GM12878 (cell line): Measurements from ENCODE around the gene CST1. TPM values are rescaled to one million over a fixed set of nuclear protein-coding genes. Genes with fewer than 3 reads are reported as not detected.

ENCODE experiments used
- ATAC-seq: fragments of 200-7000 bp; cut with Tn5 transposase; 3 replicates; pipeline ENCODE4 v1.9.1; 2020; ENCODE audit warnings: mild to moderate bottlenecking, moderate library complexity
- BruUV-seq: library from RNA; stranded (reverse); fragments of 400-500 nt; replicated peaks from 2 replicates; lab custom pipeline; 2021; lab: Mats Ljungman, UMichigan
- CTCF ChIA-PET: fragments of 300-600 bp; sonication (Branson Sonifier 250); formaldehyde crosslinking; extraction: SDS; loops from one replicate; lab custom pipeline; 2021; ENCODE audit warnings: inconsistent platforms; lab: Yijun Ruan, JAX
- POLR2A ChIA-PET: fragments of 350-600 bp; formaldehyde crosslinking; extraction: SDS; loops from one replicate; lab custom pipeline; 2021; ENCODE audit warnings: inconsistent platforms; lab: Charles Lee
- RAD21 ChIA-PET: fragments of 300-600 bp; sonication (Branson Sonifier 250); formaldehyde crosslinking; loops from one replicate; lab custom pipeline; 2023; ENCODE audit warnings: antibody characterized with exemption; ENCODE audit not compliant: unreplicated experiment; lab: Charles Lee
- SMC1A ChIA-PET: fragments of 300-600 bp; sonication (Branson Sonifier 250); formaldehyde crosslinking; loops from one replicate; lab custom pipeline; 2023; ENCODE audit not compliant: unreplicated experiment, uncharacterized antibody; lab: Charles Lee
- DNase-seq: peaks from one replicate; pipeline ENCODE4 v3.0.0-alpha.2; 2011; ENCODE audit warnings: low read depth, low spot score
- FAIRE-seq: peaks from 3 replicates; lab custom pipeline; 2011; peaks lifted over from hg19 to GRCh38; lab: Jason Lieb, UNC
- H2AFZ ChIP-seq: 2 replicates; pipeline ENCODE4 v1.6.0; 2011; ENCODE audit warnings: low read depth, low read length, control low read depth; ENCODE audit not compliant: control insufficient read depth
- H3K27ac ChIP-seq: 2 replicates; pipeline ENCODE4 v1.5.1; 2011; ENCODE audit warnings: control low read depth; ENCODE audit not compliant: control insufficient read depth, insufficient read depth
- H3K27me3 ChIP-seq, 2 experiments: replicated peaks in 1 of 2; 2 replicates each; pipeline versions ENCODE4 v1.6.0 to v1.6.1; 2011; ENCODE audit warnings: low read length in 1 of 2; ENCODE audit not compliant: control insufficient read depth in 2 of 2, insufficient read depth in 2 of 2
- H3K36me3 ChIP-seq, 2 experiments: 2 replicates each; pipeline ENCODE4 v1.5.1; 2011; ENCODE audit warnings: low read length in 1 of 2; ENCODE audit not compliant: control insufficient read depth in 2 of 2, insufficient read depth in 2 of 2
- H3K4me1 ChIP-seq: 2 replicates; pipeline ENCODE4 v1.6.1; 2011; ENCODE audit warnings: mild to moderate bottlenecking, low read length, moderate library complexity, mixed read lengths; ENCODE audit not compliant: control insufficient read depth, insufficient read depth
- H3K4me2 ChIP-seq: 2 replicates; pipeline ENCODE4 v1.6.0; 2011; ENCODE audit warnings: control low read depth; ENCODE audit not compliant: control insufficient read depth, insufficient read depth
- H3K4me3 ChIP-seq: fragments of 200-600 bp; sonication (generic); 2 replicates; pipeline ENCODE4 v1.5.1; 2016
- H3K79me2 ChIP-seq: 2 replicates; pipeline ENCODE4 v1.6.0; 2011; ENCODE audit warnings: low read length; ENCODE audit not compliant: control insufficient read depth, insufficient read depth
- H3K9ac ChIP-seq: 2 replicates; pipeline ENCODE4 v1.8.0; 2011; ENCODE audit warnings: low read length, control low read depth, mixed read lengths; ENCODE audit not compliant: control insufficient read depth, insufficient read depth
- H3K9me3 ChIP-seq: replicated peaks from 3 replicates; pipeline ENCODE4 v1.5.1; 2011; ENCODE audit warnings: mild to moderate bottlenecking, low read length; ENCODE audit not compliant: control insufficient read depth, insufficient read depth
- H4K20me1 ChIP-seq: 2 replicates; pipeline ENCODE4 v1.6.0; 2011; ENCODE audit not compliant: control insufficient read depth, insufficient read depth
- BACH1 ChIP-seq: fragments of 450-650 bp; IDR thresholded peaks from 2 replicates; pipeline ENCODE4 v1.6.1; 2017; ENCODE audit warnings: mild to moderate bottlenecking, borderline replicate concordance
- CBX3 ChIP-seq: fragments of 200-600 bp; sonication (generic); IDR thresholded peaks from 2 replicates; pipeline ENCODE4 v1.6.1; 2016; ENCODE audit warnings: low read depth, borderline replicate concordance
- E4F1 ChIP-seq: fragments of 450-650 bp; IDR thresholded peaks from 2 replicates; pipeline ENCODE4 v1.6.1; 2018; ENCODE audit warnings: borderline replicate concordance, mild to moderate bottlenecking; ENCODE audit not compliant: partially characterized antibody
- ESRRA ChIP-seq: IDR thresholded peaks from 2 replicates; pipeline ENCODE4 v1.6.1; 2012; ENCODE audit warnings: mild to moderate bottlenecking, low read length, improper control_type of control experiment
- IKZF2 ChIP-seq, 2 experiments: fragments of 450-650 bp; IDR thresholded peaks; 2 replicates each; pipeline ENCODE4 v1.6.1; 2017; ENCODE audit warnings: mild to moderate bottlenecking in 2 of 2, moderate library complexity in 2 of 2
- MEF2B ChIP-seq: fragments of 450-650 bp; IDR thresholded peaks from 2 replicates; pipeline ENCODE4 v1.6.1; 2018; ENCODE audit warnings: mild to moderate bottlenecking, moderate library complexity; ENCODE audit not compliant: partially characterized antibody, poor library complexity, severe bottlenecking
- MXI1 ChIP-seq: fragments of 150-350 bp; IDR thresholded peaks from 2 replicates; pipeline ENCODE4 v1.6.1; 2011; ENCODE audit warnings: low read depth, mild to moderate bottlenecking, inconsistent platforms, low read length, improper control_type of control experiment
- MYC ChIP-seq: IDR thresholded peaks from 2 replicates; pipeline ENCODE4 v1.6.1; 2011; ENCODE audit warnings: mild to moderate bottlenecking, low read length, moderate library complexity, inconsistent platforms; ENCODE audit not compliant: insufficient read depth, insufficient replicate concordance, insufficient read length, severe bottlenecking
- NFYB ChIP-seq: IDR thresholded peaks from 2 replicates; pipeline ENCODE4 v1.6.1; 2011; ENCODE audit warnings: low read depth, mild to moderate bottlenecking, low read length, improper control_type of control experiment, moderate library complexity; ENCODE audit not compliant: insufficient read depth
- NKRF ChIP-seq: fragments of 450-650 bp; conservative IDR thresholded peaks from 2 replicates; pipeline ENCODE4 v1.6.1; 2017; ENCODE audit warnings: mild to moderate bottlenecking, moderate library complexity
- NR2C2 ChIP-seq: IDR thresholded peaks from 2 replicates; pipeline ENCODE4 v1.6.1; 2011; ENCODE audit warnings: borderline replicate concordance, low read depth; ENCODE audit not compliant: control insufficient read depth, insufficient read length
- RAD51 ChIP-seq: fragments of 450-650 bp; IDR thresholded peaks from 2 replicates; pipeline ENCODE4 v1.6.1; 2016; ENCODE audit warnings: moderate library complexity, mild to moderate bottlenecking, inconsistent platforms
- SREBF2 ChIP-seq: IDR thresholded peaks from 2 replicates; pipeline ENCODE4 v1.6.1; 2012; ENCODE audit warnings: mild to moderate bottlenecking, low read length
- STAT3 ChIP-seq: IDR thresholded peaks from 2 replicates; pipeline ENCODE4 v1.6.1; 2011; ENCODE audit warnings: low read depth, low read length, improper control_type of control experiment
- ZBTB4 ChIP-seq: fragments of 450-650 bp; formaldehyde crosslinking; IDR thresholded peaks from 2 replicates; pipeline ENCODE4 v1.4.0; 2022; ENCODE audit warnings: mild to moderate bottlenecking, moderate library complexity
- ZNF207 ChIP-seq: fragments of 450-650 bp; IDR thresholded peaks from 2 replicates; pipeline ENCODE4 v1.6.1; 2014; ENCODE audit warnings: antibody characterized with exemption, mild to moderate bottlenecking, borderline replicate concordance
- ZSCAN29 ChIP-seq: fragments of 450-650 bp; IDR thresholded peaks from 2 replicates; pipeline ENCODE4 v1.6.1; 2017; ENCODE audit warnings: mild to moderate bottlenecking, moderate library complexity
- WGBS: methylation state at CpG from one replicate; pipeline ENCODE4 v1.1.6; 2016; ENCODE audit warnings: low lambda C conversion rate; ENCODE audit not compliant: insufficient replicate concordance, insufficient coverage; ENCODE audit errors: missing lambda C conversion rate; 5-methylcytosine and 5-hydroxymethylcytosine counted together
- in situ Hi-C: fragments of 300-500 bp; cut with MboI; formaldehyde crosslinking; loops from 9 replicates; pipeline ENCODE4 v1.14.3; 2018; ENCODE audit warnings: mixed read lengths
- intact Hi-C: fragments of 100-400 bp; cut with micrococcal nuclease; formaldehyde crosslinking; loops from one replicate; pipeline ENCODE4 v1.14.2; 2022; ENCODE audit not compliant: unreplicated experiment
- polyA plus RNA-seq, 11 experiments: library from polyadenylated mRNA; depleted of rRNA in 4 of 11; unstranded in 6 of 11; stranded (reverse) in 5 of 11; fragments of >200 nt; fragmentation: Nextera tagmentation in 4 of 11; fragmentation: Illumina TruSeq in 1 of 11; extraction: Ambion mirVana in 4 of 11; extraction: Trizol in 1 of 11; gene quantifications; 1 replicate in 1 of 11; 2 replicates in 10 of 11; pipeline versions ENCODE4 v1.2.1 to v1.2.3, GENCODE V29; 2011 to 2016; ENCODE audit warnings: inconsistent platforms in 2 of 11, missing spikeins in 2 of 11, low read depth in 1 of 11
- total RNA-seq, 4 experiments: library from RNA; depleted of rRNA in 3 of 4; stranded (reverse); fragments of >200 nt in 3 of 4; fragmentation: Illumina TruSeq in 1 of 4; extraction: Trizol in 1 of 4; gene quantifications; 2 replicates each; pipeline versions ENCODE4 v1.2.1 to v1.2.3, GENCODE V29; 2013 to 2021

The CST1 gene
- total and polyA plus RNA-seq, 10 of the 15 experiments (the other 5 are each of a cell fraction or from before 2014, with no cell fraction given) = not detected

GRCh38 chr20:23770384-23770783 is 19.6 kb upstream of the CST1 start:
- no peak for FAIRE-seq
- ChIA-PET CTCF (no interaction called here), RAD21 (no interaction called here), POLR2A (no interaction called here), SMC1A (no interaction called here)
- Histone ChIP-seq H3K4me1 (no peaks in the 10 kb centered on the region), H3K79me2 (no peaks in the 10 kb centered on the region), H4K20me1 (no peaks in the 10 kb centered on the region), H3K27me3 (no peaks in the 10 kb centered on the region; a peak in 1 of 4 replicates), H3K27ac (no peak overlapping the region), H3K4me3 (no peak overlapping the region), H2AFZ (no peak overlapping the region), H3K9ac (no peak overlapping the region), H3K36me3 (no peaks in the 10 kb centered on the region), H3K4me2 (no peak overlapping the region), H3K9me3 (no peaks in the 10 kb centered on the region)
- TF ChIP-seq CBX3 (no peak), MEF2B (no peak), MYC (no peak), E4F1 (no peak), ZNF207 (no peak), BACH1 (no peak), RAD51 (no peak), STAT3 (no peak), SREBF2 (no peak), ZBTB4 (no peak), ZSCAN29 (no peak), MXI1 (no peak), NFYB (no peak), NR2C2 (no peak), ESRRA (no peak), NKRF (no peak), IKZF2 (IDR thresholded peaks at IDR 0.05) (no peak)
- ATAC-seq = no peak
- no peak for DNase-seq
- no TSS peak for BruUV-seq
- WGBS = 49% methylated on average over 2 of the region's 2 CpGs
- in situ Hi-C loops (no loop called here), intact Hi-C loops (no loop called here)
